DOHH2 (cell line): ENCODE measurements around the gene PRKAR1B.

Experiments used
- H3F3A ChIP-seq: fragments of 200-600 bp; sonication (generic), shearing (Covaris generic); 2 replicates; pipeline ENCODE4 v1.6.0; 2016; ENCODE audit warnings: antibody characterized with exemption, mild to moderate bottlenecking; ENCODE audit not compliant: control insufficient read depth, insufficient read depth
- H3K27ac ChIP-seq: fragments of 200-600 bp; sonication (generic); 2 replicates; pipeline ENCODE4 v1.5.1; 2014; ENCODE audit warnings: low read depth, mild to moderate bottlenecking, low read length, moderate library complexity
- H3K27me3 ChIP-seq: fragments of 200-600 bp; sonication (generic); 2 replicates; pipeline ENCODE4 v1.6.1; 2014; ENCODE audit warnings: mild to moderate bottlenecking, low read length, mixed read lengths; ENCODE audit not compliant: control insufficient read depth
- H3K36me3 ChIP-seq: fragments of 200-600 bp; sonication (generic); 2 replicates; pipeline ENCODE4 v1.6.1; 2014; ENCODE audit warnings: mild to moderate bottlenecking, low read length, moderate library complexity, mixed read lengths; ENCODE audit not compliant: control insufficient read depth
- H3K4me1 ChIP-seq: fragments of 200-600 bp; sonication (generic); 2 replicates; pipeline ENCODE4 v1.6.1; 2014; ENCODE audit warnings: mild to moderate bottlenecking, low read length, mixed read lengths; ENCODE audit not compliant: control insufficient read depth
- H3K4me2 ChIP-seq: fragments of 200-600 bp; sonication (generic); 2 replicates; pipeline ENCODE4 v1.6.0; 2014; ENCODE audit warnings: mild to moderate bottlenecking, low read length, moderate library complexity
- H3K4me3 ChIP-seq: fragments of 200-600 bp; sonication (generic); 2 replicates; pipeline ENCODE4 v1.5.1; 2014; ENCODE audit warnings: mild to moderate bottlenecking, low read length, mixed read lengths
- H3K79me2 ChIP-seq: fragments of 200-600 bp; sonication (generic); 2 replicates; pipeline ENCODE4 v1.6.1; 2014; ENCODE audit warnings: mild to moderate bottlenecking, low read length, mixed read lengths; ENCODE audit not compliant: control insufficient read depth
- H3K9me2 ChIP-seq: fragments of 200-600 bp; sonication (generic); replicated peaks from 2 replicates; pipeline ENCODE4 v1.6.1; 2014; ENCODE audit warnings: mild to moderate bottlenecking, low read length, mixed read lengths; ENCODE audit not compliant: control insufficient read depth
- H3K9me3 ChIP-seq: fragments of 200-600 bp; sonication (generic); 2 replicates; pipeline ENCODE4 v1.6.1; 2014; ENCODE audit warnings: antibody characterized with exemption, low read length, mixed read lengths; ENCODE audit not compliant: control insufficient read depth, insufficient read depth
- H4K20me1 ChIP-seq: fragments of 200-600 bp; sonication (generic); 2 replicates; pipeline ENCODE4 v1.6.0; 2014; ENCODE audit warnings: low read depth, mild to moderate bottlenecking, antibody characterized with exemption, low read length, moderate library complexity; ENCODE audit not compliant: control insufficient read depth, insufficient read depth
- EZH2phosphoT487 ChIP-seq: fragments of 200-600 bp; sonication (generic); IDR thresholded peaks from 2 replicates; pipeline ENCODE4 v1.6.1; 2017; ENCODE audit warnings: borderline replicate concordance, mild to moderate bottlenecking, antibody characterized with exemption, low read length, moderate library complexity, mixed read lengths
- TF ChIP-seq, protein P1 (sequence below): fragments of 200-600 bp; sonication (generic); IDR thresholded peaks from one replicate; pipeline ENCODE4 v1.5.1; 2014; ENCODE audit warnings: antibody characterized with exemption, mild to moderate bottlenecking, low read depth, low read length; ENCODE audit not compliant: poor library complexity, severe bottlenecking

The PRKAR1B gene

DNA sequence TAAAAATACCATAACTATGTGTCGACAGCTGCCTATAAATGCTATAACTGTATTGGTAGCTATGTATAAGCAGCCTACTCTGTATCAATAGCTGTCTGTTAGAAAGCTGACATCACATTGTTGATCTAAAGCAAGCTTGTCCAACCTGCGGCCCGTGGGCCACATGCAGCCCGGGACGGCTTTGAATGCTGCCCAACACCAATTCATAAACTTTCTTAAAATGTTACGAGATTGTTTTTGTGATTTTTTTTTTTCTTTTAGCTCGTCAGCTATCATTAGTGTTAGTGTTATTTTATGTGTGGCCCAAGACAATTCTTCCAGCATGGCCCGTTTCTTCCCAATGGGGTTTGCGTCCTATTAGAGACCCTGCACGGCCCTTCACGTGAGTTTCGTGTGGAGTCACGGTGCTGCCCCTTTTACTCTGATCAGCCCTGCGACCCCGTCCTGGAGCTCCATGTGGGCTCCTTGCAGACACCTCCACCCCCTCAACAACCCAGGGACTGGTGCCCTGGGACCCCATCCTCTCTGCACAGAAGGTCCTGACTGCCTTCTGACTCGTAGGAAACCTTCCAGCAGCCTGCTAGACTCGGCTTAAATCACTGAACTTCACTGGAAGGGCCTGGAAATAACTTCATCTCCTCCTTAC lies 4.5 kb upstream of the PRKAR1B start:
- no peaks in the 10 kb centered on the region for H3F3A ChIP-seq
- peaks cover 11% of the 10 kb centered on the region for H3K4me1 ChIP-seq
- TF ChIP-seq, protein P1, sequence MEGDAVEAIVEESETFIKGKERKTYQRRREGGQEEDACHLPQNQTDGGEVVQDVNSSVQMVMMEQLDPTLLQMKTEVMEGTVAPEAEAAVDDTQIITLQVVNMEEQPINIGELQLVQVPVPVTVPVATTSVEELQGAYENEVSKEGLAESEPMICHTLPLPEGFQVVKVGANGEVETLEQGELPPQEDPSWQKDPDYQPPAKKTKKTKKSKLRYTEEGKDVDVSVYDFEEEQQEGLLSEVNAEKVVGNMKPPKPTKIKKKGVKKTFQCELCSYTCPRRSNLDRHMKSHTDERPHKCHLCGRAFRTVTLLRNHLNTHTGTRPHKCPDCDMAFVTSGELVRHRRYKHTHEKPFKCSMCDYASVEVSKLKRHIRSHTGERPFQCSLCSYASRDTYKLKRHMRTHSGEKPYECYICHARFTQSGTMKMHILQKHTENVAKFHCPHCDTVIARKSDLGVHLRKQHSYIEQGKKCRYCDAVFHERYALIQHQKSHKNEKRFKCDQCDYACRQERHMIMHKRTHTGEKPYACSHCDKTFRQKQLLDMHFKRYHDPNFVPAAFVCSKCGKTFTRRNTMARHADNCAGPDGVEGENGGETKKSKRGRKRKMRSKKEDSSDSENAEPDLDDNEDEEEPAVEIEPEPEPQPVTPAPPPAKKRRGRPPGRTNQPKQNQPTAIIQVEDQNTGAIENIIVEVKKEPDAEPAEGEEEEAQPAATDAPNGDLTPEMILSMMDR, result no peak
- no peak for TF ChIP-seq EZH2phosphoT487
- peaks cover 78% of the 10 kb centered on the region for H3K36me3 ChIP-seq
- H4K20me1 ChIP-seq, result 0 out of 2 replicates have a peak, but pooled peaks cover 1% of the 10 kb centered on the region
- H3K27me3 ChIP-seq, result no peaks in the 10 kb centered on the region
- H3K4me3 ChIP-seq, result no peak overlapping the region
- peaks cover 98% of the 10 kb centered on the region for H3K79me2 ChIP-seq
- no peaks in the 10 kb centered on the region for H3K9me2 ChIP-seq
- H3K9me3 ChIP-seq, result peaks cover 32% of the 10 kb centered on the region
- no peak overlapping the region for H3K27ac ChIP-seq
- no peak overlapping the region for H3K4me2 ChIP-seq

DNA sequence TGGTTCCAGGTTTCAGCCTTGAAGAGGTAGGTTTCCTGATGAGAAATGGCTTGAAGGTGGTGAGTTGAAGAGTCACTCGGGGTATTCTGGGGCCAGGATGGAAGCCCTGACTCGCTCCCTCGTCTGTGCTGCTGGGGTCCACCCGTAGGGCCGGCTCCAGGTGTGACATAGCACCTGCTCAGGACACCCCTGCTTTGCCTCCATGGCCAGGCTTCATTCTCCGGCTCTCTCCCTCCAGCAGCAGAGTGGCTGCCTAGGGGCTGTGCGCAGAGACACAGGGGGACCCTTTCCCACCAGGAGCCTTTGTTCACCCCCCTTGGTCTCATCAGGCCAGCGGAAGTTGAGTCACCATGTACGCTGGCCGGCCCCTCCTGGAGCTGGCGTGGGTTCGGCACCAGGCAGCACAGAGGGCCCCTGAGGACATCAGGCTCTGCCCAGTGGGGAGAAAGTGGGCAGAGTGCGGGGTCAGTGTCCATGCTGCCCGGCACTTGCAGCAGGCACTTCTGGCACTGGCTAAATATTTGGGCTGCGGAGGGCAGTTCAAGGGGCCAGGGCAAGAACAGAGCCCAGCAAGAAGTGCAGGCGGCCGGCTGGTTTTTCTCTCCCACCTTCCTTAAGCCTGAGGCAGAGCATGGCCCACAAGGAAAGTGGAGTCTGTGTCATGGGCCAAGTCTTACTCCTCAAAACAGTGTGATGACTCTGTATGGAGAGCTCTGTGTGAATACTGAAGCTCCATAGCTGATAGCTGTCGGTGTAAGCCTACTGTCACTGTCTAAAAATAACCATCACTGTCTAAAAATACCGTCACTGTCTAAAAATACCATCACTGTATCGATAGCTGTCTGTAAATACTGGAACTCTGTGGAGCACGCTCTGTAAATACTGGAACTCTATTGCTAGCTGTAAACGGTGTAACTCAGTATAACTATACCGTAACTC lies 3.7 kb upstream of the PRKAR1B start:
- Histone ChIP-seq H3F3A (no peaks in the 10 kb centered on the region), H3K9me3 (peaks cover 35% of the 10 kb centered on the region), H3K27ac (no peak overlapping the region), H3K4me3 (no peak overlapping the region), H3K4me1 (peaks cover 17% of the 10 kb centered on the region), H3K4me2 (no peak overlapping the region), H3K9me2 (no peaks in the 10 kb centered on the region), H3K27me3 (no peaks in the 10 kb centered on the region), H3K79me2 (peaks cover 98% of the 10 kb centered on the region), H4K20me1 (no peaks in the 10 kb centered on the region), H3K36me3 (peaks cover 83% of the 10 kb centered on the region)
- no peak for TF ChIP-seq EZH2phosphoT487
- TF ChIP-seq, protein P1, result no peak

DNA sequence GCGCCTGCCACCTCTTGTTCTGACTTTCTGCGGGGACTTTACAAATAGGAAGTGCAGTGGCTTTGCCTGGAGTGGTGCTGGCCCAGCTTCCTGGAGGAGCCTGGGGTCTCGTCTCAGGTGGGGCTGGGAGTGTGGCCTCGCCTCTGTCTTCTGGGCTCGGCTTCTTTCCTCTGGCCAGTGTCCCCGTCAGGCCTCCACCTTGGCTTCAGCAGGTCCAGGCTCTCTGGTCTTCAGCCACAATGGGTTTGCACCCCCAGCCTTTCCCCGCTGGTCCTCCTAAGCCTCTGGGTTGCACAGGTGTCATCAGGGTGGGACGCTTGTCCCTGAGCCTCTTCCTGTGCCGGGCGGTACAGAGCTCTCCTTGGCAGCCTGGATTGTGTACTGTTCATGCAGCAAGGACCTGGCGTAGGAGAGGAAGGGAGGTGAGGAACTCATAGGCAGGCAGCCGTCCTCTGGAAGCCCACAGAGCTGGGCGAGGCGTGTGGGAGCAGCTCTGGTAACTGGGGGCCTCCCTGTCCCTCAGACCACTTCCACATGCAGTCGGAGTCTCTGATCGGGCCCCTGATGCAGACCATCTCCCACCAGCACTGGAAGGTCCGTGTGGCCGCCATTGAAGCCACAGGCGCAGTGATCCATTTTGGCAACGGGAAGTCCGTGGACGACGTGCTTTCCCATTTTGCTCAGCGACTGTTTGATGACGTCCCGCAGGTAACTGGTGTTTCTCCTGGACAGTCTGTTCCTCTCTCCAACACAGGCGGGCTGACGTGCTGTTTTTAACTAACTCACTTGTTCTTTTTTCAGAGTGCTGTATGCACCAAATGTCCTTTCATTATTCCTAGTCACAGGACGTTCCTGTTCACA lies 2.3 kb upstream of the PRKAR1B start:
- Histone ChIP-seq H3K36me3 (peaks cover 84% of the 10 kb centered on the region), H3K9me3 (peaks cover 38% of the 10 kb centered on the region), H3K9me2 (no peaks in the 10 kb centered on the region), H3K4me1 (peaks cover 24% of the 10 kb centered on the region), H3K4me2 (no peak overlapping the region), H4K20me1 (no peaks in the 10 kb centered on the region), H3K4me3 (no peak overlapping the region), H3K27ac (no peak overlapping the region), H3K79me2 (peaks cover 98% of the 10 kb centered on the region), H3F3A (no peaks in the 10 kb centered on the region), H3K27me3 (no peaks in the 10 kb centered on the region)
- no peak for TF ChIP-seq EZH2phosphoT487
